GM18951 (cell line): ENCODE results near the gene OR4C13.
"Not testable (repeated sequence)": the region's sequence is repeated elsewhere in the genome, so short reads cannot be mapped to it uniquely, and the experiment has no call there.

Experiments
- POLR2A ChIP-seq: IDR thresholded peaks from 4 replicates; pipeline ENCODE4 v1.6.1; 2011; ENCODE audit warnings: mild to moderate bottlenecking; ENCODE audit not compliant: insufficient read length, insufficient read depth; ENCODE audit errors: extremely low read depth
- in situ Hi-C: fragments of 300-500 bp; cut with MboI; formaldehyde crosslinking; loops from one replicate; pipeline ENCODE4 v1.12.0; 2022; ENCODE audit warnings: low sequenced_read_pairs, mixed read lengths, inconsistent platforms; ENCODE audit not compliant: unreplicated experiment

OR4C13 gene

DNA sequence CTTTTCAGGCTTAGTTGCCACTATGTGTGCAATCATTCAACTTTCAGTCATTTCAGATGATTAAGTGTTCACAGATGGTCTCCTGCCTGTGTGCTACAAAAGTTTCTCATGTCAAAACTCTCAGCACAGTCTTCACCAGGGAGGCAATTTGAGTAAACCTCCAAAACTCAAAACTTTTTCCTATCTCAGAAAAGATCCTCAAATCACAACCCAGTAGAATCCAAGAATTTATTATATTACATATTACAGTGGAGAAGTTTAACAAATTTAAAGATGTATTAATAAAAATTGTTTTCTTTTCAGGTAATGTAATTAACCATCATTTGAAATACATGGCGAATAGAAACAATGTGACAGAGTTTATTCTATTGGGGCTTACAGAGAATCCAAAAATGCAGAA, at the start of gene OR4C13:
Gene OR4C13 (plus strand): TSS at position 301 of the 400 bp plus-strand sequence. CDS start 32 bp downstream, at position 333.
- in situ Hi-C loops = no loop called here

DNA sequence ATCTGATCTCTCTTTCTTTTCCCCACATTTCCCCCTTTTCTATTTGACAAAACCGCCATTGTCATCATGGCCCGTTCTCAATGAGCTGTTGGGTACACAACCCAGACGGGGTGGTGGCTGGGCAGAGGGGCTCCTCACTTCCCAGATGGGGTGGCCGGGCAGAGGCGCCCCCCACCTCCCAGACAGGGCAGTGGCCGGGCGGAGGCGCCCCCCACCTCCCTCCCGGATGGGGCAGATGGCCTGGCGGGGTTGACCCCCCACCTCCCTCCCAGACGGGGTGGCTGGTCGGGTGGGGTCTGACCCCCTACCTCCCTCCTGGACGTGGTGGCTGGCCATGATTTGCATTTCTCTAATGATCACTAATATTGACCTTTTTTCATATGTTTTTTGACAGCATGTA, 40.7 kb upstream of the OR4C13 start:
- in situ Hi-C loops = not testable (repeated sequence)

More for the DNA sequence above, at the start of gene OR4C13:
- no peak for TF ChIP-seq POLR2A

DNA sequence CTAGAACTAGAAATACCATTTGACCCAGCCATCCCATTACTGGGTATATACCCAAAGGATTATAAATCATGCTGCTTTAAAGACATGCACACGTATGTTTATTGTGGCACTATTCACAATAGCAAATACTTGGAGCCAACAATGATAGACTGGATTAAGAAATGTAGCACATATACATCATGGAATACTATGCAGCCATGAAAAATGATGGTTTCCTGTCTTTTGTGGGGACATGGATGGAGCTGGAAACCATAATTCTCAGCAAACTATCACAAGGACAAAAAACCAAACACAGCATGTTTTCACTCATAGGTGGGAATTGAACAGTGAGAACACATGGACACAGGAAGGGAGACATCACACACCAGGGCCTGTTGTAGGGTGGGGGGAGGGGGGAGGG, 3.5 kb upstream of the OR4C13 start:
- in situ Hi-C loops = not testable (repeated sequence)

DNA sequence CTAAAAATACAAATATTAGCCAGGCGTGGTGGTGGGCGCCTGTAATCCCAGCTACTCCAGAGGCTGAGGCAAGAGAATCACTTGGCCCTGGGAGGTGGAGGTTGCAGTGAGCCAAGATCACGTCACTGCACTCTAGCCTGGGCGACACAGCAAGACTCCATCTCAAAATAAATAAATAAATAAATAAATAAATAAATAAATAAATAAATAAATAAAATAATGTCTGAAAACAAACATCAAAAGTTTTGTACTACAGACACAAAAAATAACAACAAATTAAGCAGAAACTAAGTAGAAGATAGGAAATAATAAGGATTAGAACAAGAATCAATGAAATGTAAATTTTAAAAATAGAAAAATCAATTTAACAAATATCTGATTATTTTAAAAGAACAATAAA, 21.2 kb downstream of the OR4C13 start:
- in situ Hi-C loops = not testable (repeated sequence)

DNA sequence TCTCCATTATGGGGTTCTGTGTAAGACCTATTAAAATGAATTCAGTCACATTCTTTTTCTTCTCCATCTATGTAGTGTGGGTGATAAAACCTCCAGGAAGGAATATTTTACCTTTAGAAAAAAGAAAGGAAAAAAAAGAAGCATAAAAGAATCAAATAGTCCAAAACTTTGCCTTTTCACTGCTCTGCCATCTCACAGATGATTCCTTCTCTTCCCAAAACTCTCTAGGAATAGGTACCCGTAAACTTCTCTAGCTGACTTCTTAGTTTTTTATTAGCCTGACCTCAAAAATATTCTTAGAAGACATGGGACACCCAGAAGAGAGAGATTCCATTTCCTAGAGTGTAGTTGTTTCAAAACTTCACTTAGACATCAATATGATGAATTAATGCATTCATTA, 30.2 kb downstream of the OR4C13 start, which contains the start of gene OR4C12:
Gene OR4C12 (minus strand): TSS at position 101 of the 400 bp plus-strand sequence. CDS start 34 bp downstream, at position 67.
- in situ Hi-C loops = not testable (repeated sequence)

DNA sequence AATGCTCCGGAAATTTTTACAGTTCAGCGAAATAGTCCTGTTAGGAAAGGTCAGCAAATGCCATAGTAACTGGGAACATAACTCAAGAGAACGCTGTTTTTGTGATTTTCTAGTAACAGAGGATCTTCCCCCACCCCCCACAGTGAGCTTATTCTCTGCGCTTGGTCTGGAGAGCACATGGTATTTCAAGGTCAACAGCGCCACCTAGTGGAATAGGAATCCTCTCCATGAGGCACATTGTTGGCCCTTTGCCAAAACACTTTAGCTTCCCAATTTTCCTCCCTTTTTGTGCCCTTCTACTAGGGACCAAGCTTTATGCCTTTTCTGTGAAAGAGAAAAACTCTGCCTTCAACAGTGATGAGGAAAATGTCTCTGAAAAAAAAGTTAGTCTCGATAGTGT, 43.4 kb downstream of the OR4C13 start:
- no peak for TF ChIP-seq POLR2A
- in situ Hi-C loops = no loop called here
